Fibroblast of skin of left biceps (primary cell): ENCODE results near the gene USP15.

ENCODE experiments used
- DNase-seq, 2 experiments: peaks; one replicate each; pipeline ENCODE4 v3.0.0-alpha.2; 2013; ENCODE audit warnings: low read depth in 2 of 2

The USP15 gene

DNA sequence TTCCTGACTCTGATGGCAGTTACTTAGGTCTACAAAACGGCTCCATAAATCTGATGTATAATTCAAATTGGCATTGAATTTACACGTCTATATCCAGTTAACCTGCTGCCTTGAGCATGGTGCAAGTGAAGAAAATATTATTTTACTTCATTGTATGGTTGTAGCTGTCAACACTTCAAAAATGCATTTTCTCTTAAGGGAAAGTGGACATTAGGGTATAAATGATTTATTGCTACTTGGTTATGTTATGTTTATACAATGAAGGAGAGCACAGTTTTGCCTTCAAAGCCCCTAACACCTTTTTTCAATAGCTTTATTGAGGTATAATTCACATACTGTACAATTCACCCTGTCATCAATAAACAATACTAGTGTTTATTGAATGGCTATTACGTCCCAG is 2.0 kb upstream of the USP15 start:
- no peak for DNase-seq

DNA sequence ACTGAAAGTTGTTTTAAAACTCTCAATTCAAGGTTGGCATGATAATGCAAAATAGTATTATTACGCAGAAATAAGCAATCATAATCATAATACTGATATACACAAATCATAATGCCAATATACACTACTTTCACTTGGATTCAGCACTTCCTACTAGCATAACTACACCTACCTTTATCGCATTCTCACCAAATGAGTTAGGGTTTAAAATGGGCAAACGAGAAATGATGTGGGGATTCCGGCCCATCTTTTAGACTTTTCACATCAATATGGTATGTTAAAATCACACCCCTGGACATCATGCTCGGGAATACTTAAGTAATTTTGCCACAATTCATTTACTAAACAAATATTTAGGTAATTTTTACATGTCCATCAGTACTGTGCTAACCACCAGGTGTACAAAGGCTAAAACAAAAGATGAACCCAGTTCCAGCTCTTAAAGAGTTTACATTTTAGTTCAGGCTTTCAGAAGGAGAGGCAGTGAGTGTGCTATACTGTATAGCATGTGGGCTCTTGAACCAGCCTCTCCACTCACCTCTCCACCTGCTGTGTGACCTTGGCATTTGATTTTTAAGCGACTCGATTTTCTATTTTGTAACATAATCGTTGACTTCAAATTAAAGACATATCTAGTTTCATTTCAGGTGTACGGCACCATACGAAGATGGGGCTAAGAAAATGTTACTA is 1.1 kb upstream of the USP15 start:
- DNase-seq = no peak

GRCh38 chr12:62259631-62259992 is 592 bp upstream of the USP15 start:
- no peak for DNase-seq

DNA sequence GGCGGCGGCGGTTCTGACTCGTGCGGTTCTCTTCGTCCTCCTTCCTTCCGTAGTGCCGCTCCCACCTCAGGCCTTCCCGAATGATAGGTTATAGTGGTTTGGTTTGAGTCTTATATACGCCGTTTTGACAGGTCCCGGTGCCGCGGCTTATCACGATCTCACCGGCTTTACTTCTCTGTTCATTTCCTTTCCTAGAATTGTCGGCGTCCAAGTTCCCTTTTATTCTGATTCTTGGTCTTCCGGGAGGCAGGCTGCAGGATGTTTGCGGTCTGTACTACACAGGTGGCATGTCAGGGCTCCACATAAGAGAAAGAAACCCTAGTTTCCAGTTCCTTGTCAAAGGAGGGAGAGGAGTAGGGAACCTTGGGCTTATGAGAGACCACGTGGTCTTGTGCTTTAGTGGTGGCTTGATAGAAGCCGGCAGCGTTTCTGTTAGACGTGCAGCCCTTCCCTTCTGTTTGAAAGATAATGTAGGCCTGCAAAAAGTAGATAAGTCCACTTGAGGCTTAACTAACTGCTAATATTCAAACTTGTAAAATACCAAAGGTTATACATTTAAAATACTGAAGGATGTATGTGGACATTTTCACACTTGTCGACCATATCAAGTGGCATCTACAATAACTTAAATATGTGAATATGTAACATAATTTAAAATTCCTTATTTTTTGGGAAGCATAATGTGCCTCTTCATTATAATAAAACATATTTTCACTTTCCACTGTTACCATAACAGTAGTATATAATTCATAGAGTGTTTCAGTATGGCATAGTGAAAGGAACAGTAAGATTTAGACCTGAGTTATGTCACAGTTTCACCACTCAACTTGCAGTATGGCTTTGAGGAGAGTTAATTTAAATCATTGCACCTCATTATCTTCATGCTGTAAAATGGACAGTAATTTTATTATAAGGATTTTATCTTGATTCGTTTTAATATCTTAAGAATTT is 804 bp downstream of the USP15 start:
- no peak for DNase-seq

DNA sequence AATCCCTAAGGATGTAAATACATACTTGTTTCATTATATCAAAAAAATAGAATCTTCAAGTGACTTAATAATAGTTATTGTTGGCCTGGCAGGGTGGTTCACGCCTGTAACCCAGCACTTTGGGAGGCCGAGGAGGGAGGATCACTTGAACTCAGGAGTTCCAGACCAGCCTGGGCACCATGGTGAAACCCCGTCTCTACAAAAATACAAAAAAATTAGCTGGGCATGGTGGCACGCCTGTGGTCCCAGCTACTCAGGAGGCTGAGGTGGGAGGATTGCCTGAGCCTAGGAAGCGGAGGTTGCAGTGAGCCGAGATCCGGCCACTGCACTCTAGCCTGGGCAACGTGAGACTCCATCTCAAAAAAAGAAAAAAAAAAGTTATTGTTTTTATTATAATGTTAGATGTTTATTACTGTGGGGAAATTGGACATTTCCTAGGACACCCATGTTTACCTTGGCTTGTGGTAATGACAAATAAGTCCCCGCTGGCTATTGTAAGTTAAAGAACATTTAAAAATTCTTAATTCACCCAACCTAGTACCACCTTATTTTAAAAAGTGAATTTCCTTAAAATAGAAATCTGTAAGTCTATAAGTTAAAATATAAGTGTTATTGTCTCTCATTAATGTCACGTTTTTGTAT is 1.8 kb downstream of the USP15 start:
- no peak for DNase-seq

DNA sequence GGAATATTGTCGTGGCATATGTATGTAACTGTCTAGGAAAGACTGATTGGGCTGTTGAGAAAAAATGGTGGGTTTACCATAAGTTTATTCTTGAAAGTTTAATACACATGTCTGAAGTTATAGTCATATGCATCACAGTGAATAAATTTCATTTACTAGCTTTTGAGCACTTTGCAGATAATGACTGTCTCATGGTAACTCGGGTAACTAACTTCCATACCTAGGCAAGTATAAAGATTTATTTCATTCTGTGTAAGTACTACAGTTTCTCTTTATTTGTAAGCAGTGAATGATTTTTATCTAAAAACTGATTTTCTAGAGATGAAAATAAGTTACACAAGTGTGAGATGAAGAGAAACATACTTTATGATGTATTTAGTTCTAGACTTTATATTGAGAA is 3.0 kb downstream of the USP15 start:
- no peak for DNase-seq

- no peak for DNase-seq
These were observed 3.8 kb downstream of the USP15 start for GRCh38 chr12:62263966-62264365.

DNA sequence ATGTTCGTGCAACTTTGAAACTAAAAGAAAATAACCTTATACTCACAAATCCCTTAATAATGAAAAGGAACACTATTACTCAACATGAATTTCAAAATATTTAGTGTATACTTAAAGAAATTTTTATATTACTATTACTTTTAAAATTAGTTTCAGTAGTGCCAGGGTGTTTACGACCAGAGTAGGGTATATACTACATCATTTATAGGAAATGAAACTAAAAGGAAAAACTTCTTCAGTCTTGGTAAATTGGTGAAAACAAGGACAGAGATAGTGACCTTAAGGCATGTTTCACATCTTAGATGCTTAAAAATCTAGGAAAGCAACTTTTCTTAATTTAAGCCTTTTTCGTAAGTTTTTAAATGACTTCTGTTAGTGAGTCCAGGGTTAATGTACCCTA is 4.5 kb downstream of the USP15 start:
- DNase-seq = no peak

GRCh38 chr12:62265511-62265910 is 5.3 kb downstream of the USP15 start:
- no peak for DNase-seq

- no peak for DNase-seq
These were observed 6.8 kb downstream of the USP15 start for GRCh38 chr12:62267026-62267425.

DNA sequence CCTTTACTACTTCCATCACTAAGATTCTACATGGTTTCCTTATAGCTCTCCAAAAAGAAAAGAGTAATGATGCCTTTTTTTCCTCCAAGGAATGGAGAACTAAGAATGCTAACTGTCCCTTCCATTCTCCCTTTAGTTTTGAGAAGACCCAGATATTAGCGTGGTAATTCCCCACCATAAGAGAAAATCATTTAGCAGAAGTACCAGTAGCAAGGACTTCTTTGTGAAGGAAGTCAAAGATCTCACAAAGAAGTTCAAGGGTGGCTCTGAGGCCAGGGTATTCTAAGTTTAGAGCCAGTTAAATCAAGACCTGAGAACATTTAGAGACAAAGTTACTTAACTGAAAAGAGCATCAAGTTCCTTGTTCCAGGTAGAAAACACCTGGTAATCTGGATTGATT is 7.3 kb downstream of the USP15 start:
- no peak for DNase-seq

DNA sequence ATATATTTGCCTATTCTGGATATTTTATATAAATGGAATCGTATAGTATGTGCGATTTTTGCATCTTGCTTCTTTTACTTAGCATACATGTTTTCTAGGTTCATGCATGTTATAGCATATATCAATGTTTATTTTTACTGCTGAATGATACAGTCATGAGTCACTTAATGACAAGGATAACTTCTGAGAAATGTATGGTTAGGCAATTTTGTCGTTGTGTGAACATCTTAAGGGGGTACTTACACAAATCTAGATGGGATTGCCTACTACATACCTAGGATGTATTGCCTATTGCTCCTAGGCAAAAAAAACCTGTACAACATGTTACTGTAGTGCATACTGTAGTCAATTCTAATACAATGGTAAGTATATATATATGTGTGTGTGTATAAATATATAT is 8.8 kb downstream of the USP15 start:
- DNase-seq = no peak

DNA sequence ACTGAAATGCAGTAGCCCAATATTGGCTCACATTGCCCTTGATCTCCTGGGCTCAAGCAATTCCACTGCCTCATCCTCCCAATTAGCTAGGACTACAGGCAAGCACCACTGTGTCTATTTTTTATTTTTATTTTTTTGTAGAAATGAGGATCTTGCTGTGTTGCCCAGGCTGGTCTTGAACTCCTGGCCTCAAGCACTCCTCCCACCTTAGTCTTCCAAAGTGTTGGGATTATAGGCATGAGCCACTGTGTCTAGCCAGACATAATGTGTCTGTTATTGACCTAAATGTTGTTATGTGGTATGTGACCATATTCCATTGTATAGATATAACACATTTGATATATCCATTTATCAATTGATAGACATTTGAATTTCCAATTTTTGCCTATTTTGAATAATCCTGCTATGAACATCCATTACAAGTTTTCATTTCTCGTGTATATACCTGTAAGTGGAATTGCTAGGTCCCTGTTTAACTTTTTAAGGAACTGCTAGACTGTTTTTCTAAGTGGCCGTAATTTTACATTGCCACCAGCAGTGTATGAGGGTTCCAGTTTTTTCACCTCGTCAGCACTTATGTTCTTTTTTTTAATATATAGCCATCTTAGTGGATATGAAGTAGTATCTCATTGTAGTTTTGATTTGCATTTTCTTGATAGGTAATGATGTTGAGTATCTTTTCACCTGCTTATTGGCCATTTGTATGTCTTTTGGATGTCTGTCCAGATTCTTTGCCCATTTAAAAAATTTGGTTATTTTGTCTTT is 9.4 kb downstream of the USP15 start:
- DNase-seq = no peak

- no peak for DNase-seq
These were observed 10.2 kb downstream of the USP15 start for GRCh38 chr12:62270384-62270783.

GRCh38 chr12:62270872-62271271 is 10.7 kb downstream of the USP15 start:
- no peak for DNase-seq

DNA sequence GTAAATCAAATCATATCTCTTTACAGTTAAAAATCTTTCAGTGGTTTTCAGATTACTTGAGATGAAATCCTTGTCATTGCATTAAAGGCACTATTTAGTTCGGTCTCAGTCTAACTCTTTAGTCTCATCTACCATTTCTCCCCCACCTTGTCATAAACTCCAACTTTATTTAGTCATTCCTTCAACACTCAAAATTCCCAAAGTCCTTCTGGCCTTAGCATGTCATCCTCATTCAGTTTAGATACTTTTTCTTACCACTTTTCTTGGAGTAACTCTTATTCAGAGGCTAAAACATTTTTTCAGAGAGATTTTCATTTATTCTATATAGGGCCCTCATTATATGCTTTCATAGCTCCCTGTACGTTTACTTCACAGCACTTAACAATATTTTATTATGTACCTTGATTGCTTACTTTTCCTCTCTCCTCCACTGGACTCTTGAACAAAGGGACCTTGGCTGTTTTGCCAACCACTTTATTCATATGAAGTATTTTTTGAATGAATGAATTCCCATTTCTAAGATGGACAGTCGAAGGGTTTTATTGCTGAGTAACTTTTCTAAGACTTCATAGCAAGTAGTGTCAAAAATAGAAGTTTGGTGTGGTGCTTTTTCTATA is 12.8 kb downstream of the USP15 start:
- DNase-seq = no peak

DNA sequence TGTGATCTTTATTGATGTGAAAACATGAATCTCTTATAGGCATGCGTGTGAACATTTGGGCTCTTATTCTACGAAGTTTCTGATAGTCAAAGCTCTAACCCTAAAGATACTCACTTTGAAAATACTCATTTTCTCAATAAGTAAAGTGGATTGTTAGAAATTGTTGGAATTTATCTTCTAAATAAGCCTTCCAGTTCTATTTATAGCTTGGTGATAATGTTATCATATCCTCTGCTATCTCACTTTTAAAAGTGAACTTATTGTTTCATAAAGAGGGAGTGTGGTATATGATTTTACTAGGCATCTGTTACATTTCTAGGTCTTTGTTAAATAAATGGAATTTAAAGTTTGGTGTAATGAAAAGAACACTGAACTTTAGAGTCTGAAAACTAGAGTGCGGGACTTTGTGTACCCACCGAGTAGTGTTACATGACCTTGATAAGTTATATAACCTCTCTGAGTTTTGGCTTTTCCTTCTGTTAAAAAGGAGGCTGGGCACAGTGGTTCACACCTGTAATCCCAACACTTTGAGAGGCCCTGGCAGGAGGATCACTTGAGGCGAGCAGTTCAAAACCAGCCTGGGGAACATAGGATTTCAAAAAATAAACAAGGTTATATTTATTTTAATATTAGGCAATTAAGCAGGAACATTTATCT is 13.6 kb downstream of the USP15 start:
- no peak for DNase-seq

DNA sequence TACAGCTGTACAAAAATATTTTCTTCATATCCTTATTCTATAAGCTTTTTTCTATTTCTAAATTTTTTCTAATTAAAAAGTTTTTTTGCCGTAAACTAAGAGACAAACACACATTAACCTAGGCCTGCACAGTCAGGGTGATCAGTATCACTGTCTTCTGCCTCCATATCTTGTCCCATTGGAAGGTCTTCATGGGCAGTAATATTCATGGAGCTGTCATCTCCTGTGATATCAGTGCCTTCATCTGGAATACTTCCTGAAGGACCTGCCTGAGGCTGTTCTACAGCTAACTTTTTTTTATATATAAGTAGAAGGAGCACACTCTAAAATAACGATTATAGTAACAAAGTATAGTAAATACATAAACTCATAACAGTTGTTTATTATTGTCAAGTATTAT is 17.8 kb downstream of the USP15 start:
- no peak for DNase-seq

DNA sequence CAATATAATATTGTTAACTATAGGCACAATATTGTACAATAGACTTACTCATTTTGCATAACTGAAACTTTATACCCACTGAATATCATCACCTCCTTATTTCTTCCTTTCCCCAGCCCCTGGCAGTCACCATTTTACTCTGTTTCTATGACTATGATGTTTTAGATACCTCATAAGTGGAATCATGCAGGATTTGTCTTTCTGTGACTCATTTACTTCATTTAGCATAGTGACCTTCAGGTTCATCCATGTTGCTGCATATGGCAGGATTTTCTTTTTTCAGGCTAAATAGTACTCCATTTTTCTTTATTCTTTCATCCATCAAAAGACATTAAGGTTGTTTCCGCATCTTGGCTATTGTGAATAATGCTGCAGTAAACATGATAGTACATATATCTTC is 18.9 kb downstream of the USP15 start:
- DNase-seq = no peak

- no peak for DNase-seq
These were observed 19.8 kb downstream of the USP15 start for GRCh38 chr12:62279961-62280360.
